Measurements from ENCODE around the gene PAIP2. TPM values are rescaled to one million over a fixed set of nuclear protein-coding genes. Genes with fewer than 3 reads are reported as not detected.

Gene PAIP2
- total RNA-seq, 1 experiment from 2014 or later, result 108 TPM

DNA sequence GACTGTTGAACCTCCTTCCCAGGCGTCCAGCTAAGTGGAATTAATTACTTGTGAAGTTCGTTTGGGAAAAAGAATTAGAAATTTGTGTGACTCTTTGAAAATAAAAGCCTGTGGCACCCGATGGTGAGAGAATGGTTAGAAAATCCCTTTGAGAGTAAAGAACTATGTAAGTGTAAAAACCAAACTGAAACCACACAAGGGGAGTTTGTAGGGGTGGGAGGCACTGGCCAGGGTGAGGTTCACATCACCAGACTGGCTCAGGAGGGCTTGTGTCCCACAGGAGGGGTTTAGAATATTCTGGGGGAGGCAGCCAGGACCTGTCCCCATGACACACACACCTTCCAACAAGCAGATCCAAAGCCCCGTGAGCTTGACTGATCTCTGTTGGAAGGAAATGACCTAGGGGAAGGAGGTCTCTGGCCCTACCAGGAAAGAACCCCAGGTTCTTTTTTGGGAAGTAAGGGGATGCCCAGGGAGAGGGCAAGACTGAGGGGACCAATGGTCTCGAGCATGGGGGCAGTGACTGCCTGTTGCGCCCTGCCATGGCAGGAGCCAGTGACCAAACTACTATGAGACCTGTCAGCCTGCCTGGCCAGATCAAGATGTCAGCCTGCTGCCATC lies 58.0 kb downstream of the PAIP2 start (continued):
- TF ChIP-seq EGR1 (IDR thresholded peaks at IDR 0.05; ENCODE audit: low read depth) (no peak), POLR2AphosphoS5 (IDR thresholded peaks at IDR 0.05; ENCODE audit: low read depth, low read length) (no peak)

DNA sequence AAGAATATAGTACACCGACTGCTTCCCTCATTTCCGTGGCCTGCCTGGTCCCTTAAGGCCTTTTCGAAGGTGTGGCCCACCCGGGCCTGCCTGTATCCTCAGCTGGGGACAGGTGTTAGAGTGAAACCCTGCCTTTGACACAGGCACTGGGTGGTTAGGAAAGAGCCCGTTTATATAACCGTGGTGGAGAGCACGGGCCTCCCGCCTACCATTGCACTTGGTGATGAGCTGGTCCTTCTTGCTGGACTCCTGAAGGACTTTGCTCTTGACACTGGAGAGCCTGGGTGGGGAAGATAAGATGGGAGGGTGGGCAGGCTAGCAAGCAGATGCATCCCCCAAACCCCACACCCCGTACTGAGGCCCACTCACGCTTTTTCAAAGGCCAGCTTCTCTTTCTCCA lies 59.9 kb downstream of the PAIP2 start:
- CTCF ChIA-PET, result interaction anchor here (1.3 kb wide), 1 partner anchor 9 kb away, joined by 10 read pairs; no protein-coding TSS in a partner anchor
- no peak for TF ChIP-seq EGR1 (IDR thresholded peaks at IDR 0.05; ENCODE audit: low read depth)
- TF ChIP-seq ZNF274 (IDR thresholded peaks at IDR 0.05; ENCODE audit: low read depth, low read length), result no peak
- TF ChIP-seq CEBPB (IDR thresholded peaks at IDR 0.05; ENCODE audit: low read depth), result no peak
- POLR2A ChIA-PET, result no interaction called here
- BruUV-seq (replicated peaks), result no TSS peak
- Histone ChIP-seq H4K20me1 (ENCODE audit: insufficient read depth) (no peaks in the 10 kb centered on the region), H3K4me2 (ENCODE audit: low read length) (no peak overlapping the region), H3K79me2 (ENCODE audit: insufficient read depth, low read length) (no peaks in the 10 kb centered on the region), H3K36me3 (ENCODE audit: control insufficient read depth in 1 of 2, insufficient read depth in 2 of 2, low read length in 2 of 2) (no peaks in the 10 kb centered on the region), H3K27ac (ENCODE audit: low read depth, low read length) (no peak overlapping the region), H3K4me3 (replicated peaks in 1 of 2; ENCODE audit: low read depth in 1 of 2, low read length in 2 of 2) (no peak overlapping the region), H3K4me1 (ENCODE audit: control insufficient read depth in 1 of 2, insufficient read depth in 2 of 2, low read length in 2 of 2) (peaks cover 11 to 24% of the 10 kb centered on the region in 2 experiments), H2AFZ (ENCODE audit: low read depth, low read length, poor library complexity, severe bottlenecking) (no peak overlapping the region), H3K9me2 (ENCODE audit: insufficient read depth) (no peaks in the 10 kb centered on the region), H3K27me3 (ENCODE audit: insufficient read depth, low read length) (no peaks in the 10 kb centered on the region), H3K9ac (ENCODE audit: low read length) (no peak overlapping the region), H3K9me3 (ENCODE audit: control insufficient read depth in 1 of 2, insufficient read depth in 1 of 2, low read depth in 1 of 2, low read length in 2 of 2) (no peaks in the 10 kb centered on the region)
- intact Hi-C loops (cut with micrococcal nuclease), result no loop called here
- RAD21 ChIA-PET (ENCODE audit: low non-redundant PET in 1 of 2, low total read pairs in 2 of 2, uncharacterized antibody in 2 of 2, unreplicated experiment in 2 of 2), result no interaction called here
- ATAC-seq (no peak), DNase-seq (ENCODE audit: low read depth, low spot score) (no peak)

DNA sequence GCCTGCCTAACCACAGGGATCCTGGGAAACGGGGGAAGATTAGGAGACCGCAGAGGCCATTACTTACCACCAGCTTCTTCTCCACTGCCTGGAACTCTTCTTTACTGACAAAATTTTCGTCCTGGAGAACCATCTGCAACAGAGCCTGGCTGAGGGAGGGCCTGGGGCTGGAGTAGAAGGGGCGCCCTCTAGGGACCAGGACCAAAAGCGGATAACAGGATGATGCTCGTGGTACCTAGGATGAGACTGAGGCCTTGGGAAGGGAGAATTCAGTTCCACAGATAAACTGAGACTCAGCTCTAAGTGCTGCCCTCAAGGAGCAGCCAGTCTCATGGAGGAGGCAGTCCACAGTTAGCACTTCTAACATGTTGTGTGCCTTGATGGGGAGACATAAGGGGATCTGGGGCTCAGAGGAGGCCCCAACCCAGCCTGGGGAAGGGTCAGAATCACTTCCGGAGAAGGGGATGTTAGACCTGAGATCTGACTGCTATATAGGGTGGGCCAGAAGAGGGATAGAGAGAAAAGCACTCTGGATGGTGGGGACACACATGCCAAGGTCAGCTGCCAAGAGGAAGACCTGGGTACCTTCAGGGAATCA lies 61.0 kb downstream of the PAIP2 start:
- Histone ChIP-seq H3K27ac (ENCODE audit: low read depth, low read length) (peak overlapping the region; percentile 92; the same call in 1 of the 2 replicates), H3K79me2 (ENCODE audit: insufficient read depth, low read length) (no peaks in the 10 kb centered on the region), H3K4me1 (ENCODE audit: control insufficient read depth in 1 of 2, insufficient read depth in 2 of 2, low read length in 2 of 2) (peaks cover 11 to 24% of the 10 kb centered on the region in 2 experiments), H4K20me1 (ENCODE audit: insufficient read depth) (no peaks in the 10 kb centered on the region), H3K4me3 (replicated peaks in 1 of 2; ENCODE audit: low read depth in 1 of 2, low read length in 2 of 2) (peak overlapping the region in 1 of 2 experiments; percentile 49; a peak in 2 of 4 replicates), H3K9ac (ENCODE audit: low read length) (no peak overlapping the region), H2AFZ (ENCODE audit: low read depth, low read length, poor library complexity, severe bottlenecking) (no peak overlapping the region), H3K27me3 (ENCODE audit: insufficient read depth, low read length) (no peaks in the 10 kb centered on the region), H3K9me3 (ENCODE audit: control insufficient read depth in 1 of 2, insufficient read depth in 1 of 2, low read depth in 1 of 2, low read length in 2 of 2) (no peaks in the 10 kb centered on the region), H3K9me2 (ENCODE audit: insufficient read depth) (no peaks in the 10 kb centered on the region), H3K36me3 (ENCODE audit: control insufficient read depth in 1 of 2, insufficient read depth in 2 of 2, low read length in 2 of 2) (no peaks in the 10 kb centered on the region), H3K4me2 (ENCODE audit: low read length) (peak overlapping the region; percentile 70)
- CTCF ChIA-PET, result interaction anchor here (0.9 to 1.8 kb wide), 5 partner anchors 10 to 117 kb away, joined by 3 to 10 read pairs (median 3); no protein-coding TSS in a partner anchor
- POLR2A ChIA-PET, result interaction anchor here (1.0 kb wide), 1 partner anchor 109 kb away, joined by 3 read pairs; the partner anchor contains the start of gene MATR3
- BruUV-seq (replicated peaks), result no TSS peak
- peak; percentile 40 for ATAC-seq
- intact Hi-C loops (cut with micrococcal nuclease), result no loop called here
- DNase-seq (ENCODE audit: low read depth, low spot score), result peak; percentile 19
- RAD21 ChIA-PET (ENCODE audit: low non-redundant PET in 1 of 2, low total read pairs in 2 of 2, uncharacterized antibody in 2 of 2, unreplicated experiment in 2 of 2), result no interaction called here
- no peak for TF ChIP-seq EZH2phosphoT487 (IDR thresholded peaks at IDR 0.05; ENCODE audit: borderline replicate concordance)
- no peak for TF ChIP-seq JUND (IDR thresholded peaks at IDR 0.05)
- TF ChIP-seq, protein P1, sequence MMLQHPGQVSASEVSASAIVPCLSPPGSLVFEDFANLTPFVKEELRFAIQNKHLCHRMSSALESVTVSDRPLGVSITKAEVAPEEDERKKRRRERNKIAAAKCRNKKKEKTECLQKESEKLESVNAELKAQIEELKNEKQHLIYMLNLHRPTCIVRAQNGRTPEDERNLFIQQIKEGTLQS (IDR thresholded peaks at IDR 0.05), result no peak
- TF ChIP-seq SRF (IDR thresholded peaks at IDR 0.05; ENCODE audit: low read depth), result no peak
- no peak for TF ChIP-seq EGR1 (IDR thresholded peaks at IDR 0.05; ENCODE audit: low read depth)
- no peak for TF ChIP-seq TCF7L2 (IDR thresholded peaks at IDR 0.05; ENCODE audit: borderline replicate concordance, extremely low read depth, insufficient read depth, insufficient read length)
- TF ChIP-seq, protein P2, sequence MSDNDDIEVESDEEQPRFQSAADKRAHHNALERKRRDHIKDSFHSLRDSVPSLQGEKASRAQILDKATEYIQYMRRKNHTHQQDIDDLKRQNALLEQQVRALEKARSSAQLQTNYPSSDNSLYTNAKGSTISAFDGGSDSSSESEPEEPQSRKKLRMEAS (IDR thresholded peaks at IDR 0.05), result no peak
- no peak for TF ChIP-seq ZNF274 (IDR thresholded peaks at IDR 0.05; ENCODE audit: low read depth, low read length)
- peak; percentile 29; the same call in 1 of the 2 replicates for TF ChIP-seq CBX3 (IDR thresholded peaks at IDR 0.05; ENCODE audit: low read depth)
- TF ChIP-seq, protein P3, sequence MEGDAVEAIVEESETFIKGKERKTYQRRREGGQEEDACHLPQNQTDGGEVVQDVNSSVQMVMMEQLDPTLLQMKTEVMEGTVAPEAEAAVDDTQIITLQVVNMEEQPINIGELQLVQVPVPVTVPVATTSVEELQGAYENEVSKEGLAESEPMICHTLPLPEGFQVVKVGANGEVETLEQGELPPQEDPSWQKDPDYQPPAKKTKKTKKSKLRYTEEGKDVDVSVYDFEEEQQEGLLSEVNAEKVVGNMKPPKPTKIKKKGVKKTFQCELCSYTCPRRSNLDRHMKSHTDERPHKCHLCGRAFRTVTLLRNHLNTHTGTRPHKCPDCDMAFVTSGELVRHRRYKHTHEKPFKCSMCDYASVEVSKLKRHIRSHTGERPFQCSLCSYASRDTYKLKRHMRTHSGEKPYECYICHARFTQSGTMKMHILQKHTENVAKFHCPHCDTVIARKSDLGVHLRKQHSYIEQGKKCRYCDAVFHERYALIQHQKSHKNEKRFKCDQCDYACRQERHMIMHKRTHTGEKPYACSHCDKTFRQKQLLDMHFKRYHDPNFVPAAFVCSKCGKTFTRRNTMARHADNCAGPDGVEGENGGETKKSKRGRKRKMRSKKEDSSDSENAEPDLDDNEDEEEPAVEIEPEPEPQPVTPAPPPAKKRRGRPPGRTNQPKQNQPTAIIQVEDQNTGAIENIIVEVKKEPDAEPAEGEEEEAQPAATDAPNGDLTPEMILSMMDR (IDR thresholded peaks at IDR 0.05 in 2 of 3, conservative IDR thresholded peaks at IDR 0.05 in 1 of 3; ENCODE audit: borderline replicate concordance in 1 of 3, insufficient read depth in 1 of 3, low read depth in 2 of 3, low read length in 2 of 3), result peak; percentile 38 to 82 (median 81); a peak in 5 of 6 replicates
- TF ChIP-seq POLR2AphosphoS5 (IDR thresholded peaks at IDR 0.05; ENCODE audit: low read depth, low read length), result no peak
- TF ChIP-seq FOSL1 (IDR thresholded peaks at IDR 0.05; ENCODE audit: low read depth), result no peak
- TF ChIP-seq POLR2A (IDR thresholded peaks at IDR 0.05; ENCODE audit: borderline replicate concordance, extremely low read depth, insufficient read depth, insufficient read length), result no peak
- no peak for TF ChIP-seq ZFX (IDR thresholded peaks at IDR 0.05)
- TF ChIP-seq SIN3A (IDR thresholded peaks at IDR 0.05; ENCODE audit: low read depth), result no peak

Measured in HCT116 (cell line).